PC-3 (cell line): ENCODE results near the gene CD9.

Source experiments
- EZH2 ChIP-seq: fragments of 300-600 bp; sonication (generic); IDR thresholded peaks from one replicate; pipeline ENCODE4 v1.6.1; 2017; ENCODE audit warnings: antibody characterized with exemption, mild to moderate bottlenecking, low read length; ENCODE audit not compliant: unreplicated experiment
- TF ChIP-seq, protein P1 (sequence below): fragments of 300-600 bp; sonication (generic); conservative IDR thresholded peaks from 2 replicates; pipeline ENCODE4 v1.5.1; 2017; ENCODE audit warnings: antibody characterized with exemption, low read depth, mild to moderate bottlenecking, low read length

DNA sequence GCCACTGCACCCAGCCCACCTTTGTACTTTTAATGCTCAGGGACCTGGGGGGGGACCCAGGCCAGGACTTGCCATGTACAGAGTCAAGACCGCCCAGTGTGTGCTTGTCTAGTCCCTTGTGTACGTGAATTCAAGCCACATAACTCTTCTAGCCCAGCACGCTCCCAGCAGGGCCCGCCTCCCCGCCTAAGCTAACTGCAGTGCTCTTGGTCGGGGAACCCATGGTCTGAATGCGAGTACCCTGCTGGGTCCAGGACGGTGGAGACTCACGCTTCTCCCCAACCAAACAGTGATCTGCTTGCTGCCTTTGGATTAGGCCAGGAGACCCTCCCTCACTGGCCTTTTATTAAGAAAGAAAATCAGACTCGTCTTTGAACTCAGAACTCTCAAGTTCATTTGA, 23.3 kb downstream of the CD9 start:
- TF ChIP-seq, protein P1, sequence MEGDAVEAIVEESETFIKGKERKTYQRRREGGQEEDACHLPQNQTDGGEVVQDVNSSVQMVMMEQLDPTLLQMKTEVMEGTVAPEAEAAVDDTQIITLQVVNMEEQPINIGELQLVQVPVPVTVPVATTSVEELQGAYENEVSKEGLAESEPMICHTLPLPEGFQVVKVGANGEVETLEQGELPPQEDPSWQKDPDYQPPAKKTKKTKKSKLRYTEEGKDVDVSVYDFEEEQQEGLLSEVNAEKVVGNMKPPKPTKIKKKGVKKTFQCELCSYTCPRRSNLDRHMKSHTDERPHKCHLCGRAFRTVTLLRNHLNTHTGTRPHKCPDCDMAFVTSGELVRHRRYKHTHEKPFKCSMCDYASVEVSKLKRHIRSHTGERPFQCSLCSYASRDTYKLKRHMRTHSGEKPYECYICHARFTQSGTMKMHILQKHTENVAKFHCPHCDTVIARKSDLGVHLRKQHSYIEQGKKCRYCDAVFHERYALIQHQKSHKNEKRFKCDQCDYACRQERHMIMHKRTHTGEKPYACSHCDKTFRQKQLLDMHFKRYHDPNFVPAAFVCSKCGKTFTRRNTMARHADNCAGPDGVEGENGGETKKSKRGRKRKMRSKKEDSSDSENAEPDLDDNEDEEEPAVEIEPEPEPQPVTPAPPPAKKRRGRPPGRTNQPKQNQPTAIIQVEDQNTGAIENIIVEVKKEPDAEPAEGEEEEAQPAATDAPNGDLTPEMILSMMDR = no peak
- TF ChIP-seq EZH2 = no peak
